ENCODE measurements around the gene ADCYAP1R1.

The ADCYAP1R1 gene

DNA sequence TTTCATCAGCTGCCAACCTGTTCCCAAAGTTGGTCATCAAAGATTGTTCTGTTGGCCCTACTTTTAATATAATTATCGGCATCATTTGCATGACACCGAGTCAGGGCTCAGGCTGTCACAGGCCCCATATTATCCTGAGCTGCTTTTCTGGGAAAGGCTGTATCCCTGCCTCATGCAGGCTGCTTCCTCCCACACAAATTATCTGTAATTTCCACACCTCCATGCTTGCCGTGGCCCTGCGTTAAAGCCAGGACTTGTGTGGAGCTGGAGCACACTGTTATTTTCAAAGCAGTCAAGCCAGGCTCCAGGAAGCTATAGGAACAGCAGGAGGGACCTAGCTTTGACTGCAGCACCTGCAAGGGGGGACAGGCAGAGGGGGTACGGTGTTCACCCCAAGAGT lies 5.4 kb upstream of the ADCYAP1R1 start:
- H3K36me3 ChIP-seq (ENCODE audit: control insufficient read depth, low read depth, low read length): no peaks in the 10 kb centered on the region
- H3K9me3 ChIP-seq (ENCODE audit: control insufficient read depth, low read depth, low read length): no peaks in the 10 kb centered on the region
- H3K27ac ChIP-seq (ENCODE audit: low read length): no peak overlapping the region
- H3K27me3 ChIP-seq (ENCODE audit: control insufficient read depth, insufficient read depth, low read length): peaks cover 15% of the 10 kb centered on the region
- no peak overlapping the region for H3K4me3 ChIP-seq (ENCODE audit: low read length)
- H3K4me1 ChIP-seq (ENCODE audit: control insufficient read depth, low read depth, low read length): peaks cover 28% of the 10 kb centered on the region
- H3K9ac ChIP-seq (ENCODE audit: low read length): no peak overlapping the region

DNA sequence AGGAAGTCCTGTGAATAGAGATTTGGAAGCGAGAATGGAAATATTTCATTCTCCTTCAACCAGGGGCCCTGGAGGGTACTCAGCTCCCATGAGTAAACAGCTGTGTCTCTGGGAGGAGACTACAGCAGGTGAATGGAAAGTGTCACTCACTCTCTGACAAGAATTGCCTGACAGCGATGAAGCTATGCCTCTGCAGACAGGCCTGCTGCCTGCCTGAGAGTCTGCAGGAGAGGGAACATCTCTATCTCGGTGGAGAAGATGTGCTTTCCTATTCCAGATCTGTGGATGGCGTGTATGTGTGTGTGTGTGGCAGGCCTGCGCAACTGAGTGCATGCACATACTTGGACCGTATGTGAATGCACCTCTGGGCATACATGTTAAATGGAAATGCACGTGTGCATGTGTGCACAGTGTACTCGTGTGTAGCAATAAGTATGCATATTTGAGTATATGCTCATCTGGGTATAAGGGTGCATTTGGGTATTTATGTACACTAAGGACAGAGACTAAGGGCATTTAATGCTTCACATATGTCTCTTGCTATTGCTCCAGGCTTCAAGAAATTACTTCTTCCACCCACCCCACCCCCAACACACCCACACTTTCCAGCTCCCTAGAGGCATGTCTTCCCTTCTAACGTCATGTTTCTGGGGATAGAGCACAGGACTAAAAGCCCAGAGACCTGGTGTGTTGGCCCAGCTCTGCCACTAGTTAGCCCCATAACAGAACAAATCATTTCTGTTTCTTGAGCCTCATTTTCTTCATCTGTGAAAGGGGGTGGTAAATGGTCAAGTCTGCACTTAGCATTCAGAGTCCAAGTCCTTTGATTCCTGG lies 4.6 kb upstream of the ADCYAP1R1 start:
- Histone ChIP-seq H3K9ac (ENCODE audit: low read length) (no peak overlapping the region), H3K27ac (ENCODE audit: low read length) (no peak overlapping the region), H3K9me3 (ENCODE audit: control insufficient read depth, low read depth, low read length) (no peaks in the 10 kb centered on the region), H3K4me1 (ENCODE audit: control insufficient read depth, low read depth, low read length) (peaks cover 23% of the 10 kb centered on the region), H3K4me3 (ENCODE audit: low read length) (no peak overlapping the region), H3K27me3 (ENCODE audit: control insufficient read depth, insufficient read depth, low read length) (peaks cover 15% of the 10 kb centered on the region), H3K36me3 (ENCODE audit: control insufficient read depth, low read depth, low read length) (no peaks in the 10 kb centered on the region)

DNA sequence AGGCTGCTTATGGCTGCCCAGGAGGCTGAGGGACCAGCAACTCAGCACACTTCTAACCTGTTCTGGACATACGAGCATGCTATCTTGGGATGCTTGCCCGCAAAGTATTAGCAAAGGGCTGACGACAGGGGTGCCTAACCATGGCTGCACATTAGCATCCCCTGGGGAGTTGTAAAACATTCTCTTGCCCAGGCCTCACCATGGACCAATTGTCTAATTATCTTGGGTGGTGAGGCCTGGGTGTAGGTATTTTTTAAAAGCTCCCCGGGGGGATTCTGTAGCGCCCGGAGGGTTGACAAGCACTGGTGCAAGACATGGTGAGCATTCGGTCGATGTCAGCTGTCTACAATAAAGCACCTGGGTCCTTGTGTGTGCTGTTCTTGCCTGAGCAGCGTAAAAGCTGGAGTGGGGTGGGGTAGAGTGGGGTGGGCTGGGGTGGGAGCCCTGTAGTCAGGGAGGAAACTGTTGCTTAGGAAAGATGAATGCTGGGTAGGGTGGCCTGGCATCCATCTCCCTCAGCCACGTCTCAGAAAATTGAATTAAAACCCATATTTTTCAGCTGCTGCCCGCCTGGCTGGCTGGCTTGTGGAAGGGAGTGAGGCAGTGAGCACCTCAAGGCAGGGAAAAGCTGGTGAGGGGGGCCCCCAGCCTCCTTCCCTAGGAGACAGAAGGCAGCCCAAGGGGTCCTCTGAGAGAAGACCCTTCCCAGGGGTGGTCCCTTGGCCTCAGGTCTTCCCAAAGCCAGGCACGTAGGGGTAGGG lies 2.9 kb upstream of the ADCYAP1R1 start:
- no peak overlapping the region for H3K9ac ChIP-seq (ENCODE audit: low read length)
- no peaks in the 10 kb centered on the region for H3K36me3 ChIP-seq (ENCODE audit: control insufficient read depth, low read depth, low read length)
- peaks cover 19% of the 10 kb centered on the region for H3K4me1 ChIP-seq (ENCODE audit: control insufficient read depth, low read depth, low read length)
- H3K4me3 ChIP-seq (ENCODE audit: low read length): no peak overlapping the region
- H3K27ac ChIP-seq (ENCODE audit: low read length): no peak overlapping the region
- H3K27me3 ChIP-seq (ENCODE audit: control insufficient read depth, insufficient read depth, low read length): peaks cover 30% of the 10 kb centered on the region
- no peaks in the 10 kb centered on the region for H3K9me3 ChIP-seq (ENCODE audit: control insufficient read depth, low read depth, low read length)

DNA sequence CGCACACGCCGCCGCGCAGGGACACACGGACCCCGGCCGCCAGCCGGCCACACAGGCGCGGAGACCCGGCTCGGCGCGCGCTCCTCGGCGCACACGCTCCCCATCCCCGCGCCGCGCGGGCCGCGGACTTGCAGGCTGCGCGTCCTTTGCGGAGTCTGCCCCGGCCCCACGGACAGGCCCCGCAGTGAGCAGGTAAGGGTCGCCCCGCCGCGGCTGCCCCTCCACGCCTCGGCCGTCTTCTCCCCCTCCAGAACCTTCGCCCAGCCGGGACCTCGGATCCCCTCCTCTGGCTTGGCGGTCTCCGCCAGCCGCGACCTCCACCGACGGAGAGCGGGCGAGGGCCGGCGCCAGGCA lies 356 bp downstream of the ADCYAP1R1 start:
- H3K9ac ChIP-seq (ENCODE audit: low read length): peak overlapping the region; percentile 25
- peaks cover 19% of the 10 kb centered on the region for H3K4me1 ChIP-seq (ENCODE audit: control insufficient read depth, low read depth, low read length)
- no peaks in the 10 kb centered on the region for H3K9me3 ChIP-seq (ENCODE audit: control insufficient read depth, low read depth, low read length)
- no peaks in the 10 kb centered on the region for H3K36me3 ChIP-seq (ENCODE audit: control insufficient read depth, low read depth, low read length)
- H3K27ac ChIP-seq (ENCODE audit: low read length): no peak overlapping the region
- H3K27me3 ChIP-seq (ENCODE audit: control insufficient read depth, insufficient read depth, low read length): peaks cover 31% of the 10 kb centered on the region
- peak overlapping the region; percentile 61 for H3K4me3 ChIP-seq (ENCODE audit: low read length)

DNA sequence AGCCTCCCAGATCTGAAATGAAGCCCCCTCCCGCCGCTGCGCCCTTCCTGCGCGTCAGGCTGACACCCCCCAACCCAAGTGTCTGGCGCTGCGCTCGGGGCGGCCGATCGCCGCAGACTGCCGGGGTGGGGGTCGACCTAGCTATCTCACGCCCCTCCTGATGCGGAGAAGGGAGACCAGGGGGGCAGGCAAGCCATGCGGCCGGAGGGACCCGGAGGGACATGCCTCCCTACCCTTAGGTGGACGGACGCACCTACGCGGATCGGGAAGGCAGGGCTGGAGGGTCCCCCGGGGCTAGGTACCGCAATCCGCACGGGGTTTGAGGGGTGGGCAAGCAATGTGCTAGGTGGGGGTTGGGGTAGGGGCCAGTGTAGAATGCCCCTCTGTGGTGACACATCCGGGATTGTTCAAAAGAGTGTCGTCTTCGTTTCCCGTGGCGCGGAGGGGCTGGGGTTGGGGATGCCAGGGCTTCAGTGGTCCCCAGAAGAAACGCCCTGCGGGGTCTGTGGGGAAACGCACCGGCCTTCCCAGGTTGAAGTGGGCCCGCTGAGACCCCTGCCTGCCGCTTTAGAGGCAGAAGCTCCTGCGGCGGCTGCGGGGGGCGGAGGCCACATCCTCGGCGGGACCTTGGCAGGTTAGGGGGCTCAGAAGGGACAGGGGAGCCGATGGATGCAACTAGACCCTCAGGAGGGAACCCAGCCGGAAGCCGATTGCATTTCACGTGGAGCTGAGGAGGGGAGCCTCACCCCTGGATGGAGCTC lies 913 bp downstream of the ADCYAP1R1 start:
- no peaks in the 10 kb centered on the region for H3K9me3 ChIP-seq (ENCODE audit: control insufficient read depth, low read depth, low read length)
- no peak overlapping the region for H3K27ac ChIP-seq (ENCODE audit: low read length)
- peaks cover 18% of the 10 kb centered on the region for H3K4me1 ChIP-seq (ENCODE audit: control insufficient read depth, low read depth, low read length)
- peaks cover 31% of the 10 kb centered on the region for H3K27me3 ChIP-seq (ENCODE audit: control insufficient read depth, insufficient read depth, low read length)
- H3K4me3 ChIP-seq (ENCODE audit: low read length): peak overlapping the region; percentile 61
- no peaks in the 10 kb centered on the region for H3K36me3 ChIP-seq (ENCODE audit: control insufficient read depth, low read depth, low read length)
- H3K9ac ChIP-seq (ENCODE audit: low read length): peak overlapping the region; percentile 25

DNA sequence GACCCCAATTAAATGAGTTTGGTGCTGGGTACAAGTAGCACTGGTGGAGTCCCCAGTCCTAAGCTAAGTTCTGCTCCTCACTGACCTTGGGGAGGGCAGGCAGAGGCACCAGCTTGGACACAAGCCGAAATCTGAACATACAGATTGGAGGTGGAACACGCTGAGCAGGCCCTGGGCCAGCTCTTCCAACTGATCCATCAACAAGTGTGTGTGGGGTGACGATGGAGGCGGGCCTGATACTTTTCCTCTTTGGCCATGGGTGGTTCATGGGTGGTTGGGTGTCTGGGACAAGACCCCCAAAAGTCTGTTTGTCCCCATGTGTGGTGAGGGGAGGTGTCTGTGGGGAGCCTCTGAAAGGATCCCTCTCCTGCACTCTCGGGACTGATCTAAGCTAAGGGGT lies 1.9 kb downstream of the ADCYAP1R1 start:
- no peak overlapping the region for H3K9ac ChIP-seq (ENCODE audit: low read length)
- H3K9me3 ChIP-seq (ENCODE audit: control insufficient read depth, low read depth, low read length): no peaks in the 10 kb centered on the region
- peaks cover 31% of the 10 kb centered on the region for H3K27me3 ChIP-seq (ENCODE audit: control insufficient read depth, insufficient read depth, low read length)
- no peaks in the 10 kb centered on the region for H3K36me3 ChIP-seq (ENCODE audit: control insufficient read depth, low read depth, low read length)
- H3K4me3 ChIP-seq (ENCODE audit: low read length): peak overlapping the region; percentile 61
- no peak overlapping the region for H3K27ac ChIP-seq (ENCODE audit: low read length)
- H3K4me1 ChIP-seq (ENCODE audit: control insufficient read depth, low read depth, low read length): peaks cover 9% of the 10 kb centered on the region

DNA sequence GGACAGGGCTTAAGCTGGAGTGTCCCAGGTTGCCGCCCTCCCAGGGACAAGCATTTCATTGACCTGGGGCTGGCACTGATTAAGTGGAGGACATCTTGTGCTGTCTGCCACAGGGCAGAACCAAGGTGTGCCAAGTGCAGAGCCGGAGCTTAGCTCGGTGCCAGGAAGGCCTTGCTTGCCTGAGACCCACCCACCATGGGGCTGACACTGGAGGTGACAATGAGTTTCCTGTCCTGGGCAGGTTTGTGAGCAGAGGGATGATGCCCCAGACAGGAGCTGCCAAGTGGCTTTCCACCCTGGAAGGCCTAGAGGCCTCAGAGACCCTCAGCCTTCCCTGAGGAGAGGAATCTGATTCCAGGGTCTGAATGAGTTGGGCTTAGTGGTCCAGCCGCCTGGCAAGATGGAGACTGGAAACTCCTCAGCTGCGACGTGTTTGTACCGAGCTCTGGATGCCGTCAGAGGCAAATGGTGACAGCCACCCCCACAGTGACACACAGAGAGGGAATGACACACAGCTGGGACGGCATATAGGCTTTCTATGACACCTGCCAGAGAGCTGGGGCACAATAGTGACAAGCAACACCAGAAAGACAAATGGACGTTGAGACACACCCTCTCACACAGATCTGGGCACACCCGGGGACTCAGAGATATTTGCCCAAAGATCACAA lies 2.6 kb downstream of the ADCYAP1R1 start:
- Histone ChIP-seq H3K4me1 (ENCODE audit: control insufficient read depth, low read depth, low read length) (peaks cover 9% of the 10 kb centered on the region), H3K27me3 (ENCODE audit: control insufficient read depth, insufficient read depth, low read length) (peaks cover 31% of the 10 kb centered on the region)

DNA sequence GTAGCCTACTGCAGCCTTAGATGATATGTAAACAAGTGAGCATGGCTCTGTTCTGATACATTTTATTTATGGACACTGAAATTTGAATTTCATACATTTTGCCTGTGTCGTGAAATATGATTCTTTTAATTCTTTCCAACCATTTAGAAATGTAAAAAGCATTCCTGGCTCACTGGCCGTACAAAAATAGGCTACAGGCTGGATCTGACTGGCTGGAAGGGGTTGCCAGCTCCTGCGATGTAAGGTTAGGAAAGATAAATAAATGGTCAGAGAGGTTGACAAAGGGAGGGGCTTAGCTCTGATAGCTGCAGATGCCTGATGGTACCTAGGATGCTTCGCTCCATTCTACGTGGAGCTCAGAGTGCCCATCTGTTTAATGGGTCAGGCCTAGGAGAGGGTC lies 3.4 kb downstream of the ADCYAP1R1 start:
- H3K4me1 ChIP-seq (ENCODE audit: control insufficient read depth, low read depth, low read length): peaks cover 9% of the 10 kb centered on the region
- H3K36me3 ChIP-seq (ENCODE audit: control insufficient read depth, low read depth, low read length): no peaks in the 10 kb centered on the region
- peaks cover 27% of the 10 kb centered on the region for H3K27me3 ChIP-seq (ENCODE audit: control insufficient read depth, insufficient read depth, low read length)
- H3K9ac ChIP-seq (ENCODE audit: low read length): no peak overlapping the region
- no peak overlapping the region for H3K27ac ChIP-seq (ENCODE audit: low read length)
- H3K9me3 ChIP-seq (ENCODE audit: control insufficient read depth, low read depth, low read length): no peaks in the 10 kb centered on the region
- no peak overlapping the region for H3K4me3 ChIP-seq (ENCODE audit: low read length)

More for the DNA sequence above, 2.6 kb downstream of the ADCYAP1R1 start:
- no peak overlapping the region for H3K9ac ChIP-seq (ENCODE audit: low read length)
- no peaks in the 10 kb centered on the region for H3K36me3 ChIP-seq (ENCODE audit: control insufficient read depth, low read depth, low read length)
- H3K4me3 ChIP-seq (ENCODE audit: low read length): no peak overlapping the region
- no peaks in the 10 kb centered on the region for H3K9me3 ChIP-seq (ENCODE audit: control insufficient read depth, low read depth, low read length)
- H3K27ac ChIP-seq (ENCODE audit: low read length): no peak overlapping the region

DNA sequence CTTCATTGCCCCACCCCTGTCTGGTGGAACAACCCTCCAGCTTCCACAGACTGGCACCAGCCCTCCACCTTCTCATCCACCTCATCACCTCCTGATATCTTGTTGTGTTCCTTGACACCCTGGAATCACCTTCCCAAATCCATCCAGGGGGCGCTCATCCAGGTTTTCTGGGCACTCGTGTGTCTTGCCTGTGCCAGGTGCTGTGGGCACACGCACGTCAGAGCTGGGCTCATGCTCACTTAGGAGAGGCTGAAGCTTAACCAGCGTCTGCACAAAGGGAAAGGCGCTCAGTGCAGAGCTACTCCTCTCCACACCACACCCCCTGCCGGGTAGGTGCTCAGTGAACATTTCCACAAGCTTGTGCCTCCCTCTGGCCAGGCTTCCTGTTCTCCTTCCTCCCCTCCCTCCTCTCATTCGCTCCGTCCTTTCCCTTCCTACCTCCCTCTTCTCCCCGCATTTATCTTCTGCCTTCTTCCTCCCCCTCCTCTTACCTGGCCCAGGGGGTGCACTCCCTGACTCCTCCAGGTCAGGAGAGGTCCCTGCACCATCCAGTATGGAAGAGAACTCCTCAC lies 4.8 kb downstream of the ADCYAP1R1 start:
- H3K4me3 ChIP-seq (ENCODE audit: low read length): no peak overlapping the region
- no peak overlapping the region for H3K27ac ChIP-seq (ENCODE audit: low read length)
- no peaks in the 10 kb centered on the region for H3K36me3 ChIP-seq (ENCODE audit: control insufficient read depth, low read depth, low read length)
- H3K9me3 ChIP-seq (ENCODE audit: control insufficient read depth, low read depth, low read length): no peaks in the 10 kb centered on the region
- H3K9ac ChIP-seq (ENCODE audit: low read length): no peak overlapping the region
- peaks cover 5% of the 10 kb centered on the region for H3K4me1 ChIP-seq (ENCODE audit: control insufficient read depth, low read depth, low read length)
- peaks cover 16% of the 10 kb centered on the region for H3K27me3 ChIP-seq (ENCODE audit: control insufficient read depth, insufficient read depth, low read length)

DNA sequence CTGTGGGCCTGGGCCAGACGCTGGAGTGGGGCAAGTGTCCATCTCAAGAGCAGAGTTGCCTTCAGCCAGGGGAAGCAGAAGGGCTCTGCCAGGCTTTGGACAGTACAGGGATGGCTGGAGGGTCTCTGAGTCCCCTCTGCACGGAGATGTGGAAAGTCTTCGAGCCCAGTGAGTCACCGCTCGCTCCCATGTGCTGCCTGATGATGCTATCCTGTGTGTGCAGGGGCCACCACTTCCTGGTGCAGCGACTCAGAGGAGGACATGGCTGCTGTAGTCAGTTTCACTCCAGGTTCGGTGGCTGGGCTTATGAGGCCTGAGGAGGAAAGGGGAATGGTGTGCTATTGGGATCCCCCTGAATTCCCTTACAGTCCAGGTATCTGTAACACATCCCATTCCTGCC lies 6.0 kb downstream of the ADCYAP1R1 start:
- no peak overlapping the region for H3K9ac ChIP-seq (ENCODE audit: low read length)
- H3K36me3 ChIP-seq (ENCODE audit: control insufficient read depth, low read depth, low read length): no peaks in the 10 kb centered on the region
- no peak overlapping the region for H3K4me3 ChIP-seq (ENCODE audit: low read length)
- H3K27ac ChIP-seq (ENCODE audit: low read length): no peak overlapping the region
- peaks cover 5% of the 10 kb centered on the region for H3K4me1 ChIP-seq (ENCODE audit: control insufficient read depth, low read depth, low read length)
- peaks cover 12% of the 10 kb centered on the region for H3K27me3 ChIP-seq (ENCODE audit: control insufficient read depth, insufficient read depth, low read length)
- H3K9me3 ChIP-seq (ENCODE audit: control insufficient read depth, low read depth, low read length): no peaks in the 10 kb centered on the region

DNA sequence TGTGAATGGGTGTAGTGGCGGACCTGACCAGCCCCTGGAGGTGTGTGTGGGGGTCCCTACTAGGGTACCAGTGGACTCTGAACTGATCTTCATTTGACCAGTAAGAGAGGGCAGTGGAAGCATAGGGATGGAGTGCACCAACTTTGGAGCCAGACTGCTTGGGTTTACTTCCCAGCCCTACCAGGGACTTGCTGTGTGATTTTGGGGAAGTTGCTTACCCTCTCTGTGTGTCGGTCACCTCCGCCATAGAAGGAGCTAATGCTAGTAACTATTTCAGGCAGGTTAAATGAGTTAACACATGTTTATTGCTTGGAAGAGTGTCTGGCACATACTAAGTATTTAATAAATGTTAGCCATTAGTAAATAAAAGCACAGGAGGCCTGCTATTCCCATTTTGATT lies 6.6 kb downstream of the ADCYAP1R1 start:
- no peaks in the 10 kb centered on the region for H3K36me3 ChIP-seq (ENCODE audit: control insufficient read depth, low read depth, low read length)
- H3K27ac ChIP-seq (ENCODE audit: low read length): no peak overlapping the region
- H3K9ac ChIP-seq (ENCODE audit: low read length): no peak overlapping the region
- peaks cover 4% of the 10 kb centered on the region for H3K4me1 ChIP-seq (ENCODE audit: control insufficient read depth, low read depth, low read length)
- H3K4me3 ChIP-seq (ENCODE audit: low read length): no peak overlapping the region
- H3K9me3 ChIP-seq (ENCODE audit: control insufficient read depth, low read depth, low read length): no peaks in the 10 kb centered on the region
- peaks cover 6% of the 10 kb centered on the region for H3K27me3 ChIP-seq (ENCODE audit: control insufficient read depth, insufficient read depth, low read length)

Measured in iPS-18a (cell line).